ENCODE results near the gene CTNNA2. TPM values are rescaled to one million over a fixed set of nuclear protein-coding genes. Genes with fewer than 3 reads are reported as not detected.

CTNNA2 gene
- total and polyA plus RNA-seq, 9 of the 15 experiments (the other 6 are each of a cell fraction or from before 2014, with no cell fraction given): 0.03 to 0.40 (median 0.15) TPM

GRCh38 chr2:80061881-80062280 is 549.0 kb downstream of the CTNNA2 start:
- FAIRE-seq: no peak

GRCh38 chr2:80062298-80062697 is 549.4 kb downstream of the CTNNA2 start:
- ChIA-PET CTCF (ENCODE audit: low intra/inter-chr PET ratio) (no interaction called here), POLR2A (no interaction called here)
- Histone ChIP-seq H2AFZ (ENCODE audit: low read depth, low read length) (no peak overlapping the region), H3K4me2 (ENCODE audit: insufficient read depth, low read length) (no peak overlapping the region), H3K27me3 (ENCODE audit: control insufficient read depth in 2 of 2, insufficient read depth in 2 of 2, low read length in 2 of 2) (peaks cover 0 to 8% of the 10 kb centered on the region in 2 experiments; a peak in 3 of 5 replicates), H3K9me3 (replicated peaks; ENCODE audit: control insufficient read depth, insufficient read depth, low read depth, low read length) (no peaks in the 10 kb centered on the region), H3K4me3 (no peak overlapping the region), H3K9me1 (ENCODE audit: control insufficient read depth, insufficient read depth, low read length) (no peaks in the 10 kb centered on the region), H3K4me1 (replicated peaks in 1 of 2; ENCODE audit: control insufficient read depth in 2 of 2, insufficient read depth in 2 of 2, low read length in 2 of 2) (no peaks in the 10 kb centered on the region), H3K79me2 (ENCODE audit: control insufficient read depth, insufficient read depth, low read length) (no peaks in the 10 kb centered on the region), H3K9ac (ENCODE audit: insufficient read depth in 1 of 2, low read depth in 2 of 2, low read length in 2 of 2) (no peak overlapping the region), H4K20me1 (replicated peaks; ENCODE audit: control insufficient read depth, insufficient read depth, low read length) (no peaks in the 10 kb centered on the region), H3K36me3 (ENCODE audit: control insufficient read depth, insufficient read depth, low read length) (no peaks in the 10 kb centered on the region), H3K27ac (ENCODE audit: extremely low read depth, low read depth, low read length) (no peak overlapping the region)
- no TSS peak for BruUV-seq (replicated peaks)
- FAIRE-seq (no peak), ATAC-seq (no peak), DNase-seq (ENCODE audit: extremely low read depth in 1 of 4, low spot score in 3 of 4) (no peak)
- intact Hi-C loops (cut with micrococcal nuclease): no loop called here
- in situ Hi-C loops (cut with MboI): no loop called here
- no peak for TF ChIP-seq ZNF184 (CRISPR knock-in tag; IDR thresholded peaks at IDR 0.05)
- no peak for TF ChIP-seq CBX8 (IDR thresholded peaks at IDR 0.05; ENCODE audit: borderline replicate concordance, extremely low read depth, low read depth, low read length, poor library complexity, severe bottlenecking)
- TF ChIP-seq RAD21 (CRISPR knock-in tag; conservative IDR thresholded peaks at IDR 0.05 in 1 of 2, IDR thresholded peaks at IDR 0.05 in 1 of 2): no peak
- no peak for TF ChIP-seq ZNF511 (CRISPR knock-in tag; IDR thresholded peaks at IDR 0.05)
- no peak for TF ChIP-seq ZNF445 (CRISPR knock-in tag; IDR thresholded peaks at IDR 0.05; ENCODE audit: low read depth)
- no peak for TF ChIP-seq BCOR (IDR thresholded peaks at IDR 0.05)
- peak; percentile 53; the same call in 1 of the 2 replicates for TF ChIP-seq ZNF316 (IDR thresholded peaks at IDR 0.05)
- TF ChIP-seq DIDO1 (tag; IDR thresholded peaks at IDR 0.05; ENCODE audit: low read depth): no peak
- no peak for TF ChIP-seq MTA3 (IDR thresholded peaks at IDR 0.05; ENCODE audit: borderline replicate concordance)
- peak; percentile 24; the same call in 1 of the 2 replicates for TF ChIP-seq C11orf30 (IDR thresholded peaks at IDR 0.05; ENCODE audit: low read depth)
- no peak for TF ChIP-seq NFIC (IDR thresholded peaks at IDR 0.05)
- TF ChIP-seq TEAD2 (tag; IDR thresholded peaks at IDR 0.05): no peak
- TF ChIP-seq TGIF2 (CRISPR knock-in tag; IDR thresholded peaks at IDR 0.05): no peak
- TF ChIP-seq MAFF (IDR thresholded peaks at IDR 0.05; ENCODE audit: low read length): peak; percentile 25; the same call in 1 of the 2 replicates
- no peak for TF ChIP-seq ZNF384 (IDR thresholded peaks at IDR 0.05; ENCODE audit: low read depth, low read length)
- TF ChIP-seq SRSF9 (IDR thresholded peaks at IDR 0.05; ENCODE audit: borderline replicate concordance, low read depth, low read length): no peak

More at GRCh38 chr2:80061881-80062280, 549.0 kb downstream of the CTNNA2 start:
- BruUV-seq (replicated peaks): no TSS peak
- Histone ChIP-seq H3K36me3 (ENCODE audit: control insufficient read depth, insufficient read depth, low read length) (no peaks in the 10 kb centered on the region), H3K27ac (ENCODE audit: extremely low read depth, low read depth, low read length) (no peak overlapping the region), H3K9me3 (replicated peaks; ENCODE audit: control insufficient read depth, insufficient read depth, low read depth, low read length) (no peaks in the 10 kb centered on the region), H3K4me2 (ENCODE audit: insufficient read depth, low read length) (no peak overlapping the region), H3K4me3 (no peak overlapping the region), H4K20me1 (replicated peaks; ENCODE audit: control insufficient read depth, insufficient read depth, low read length) (no peaks in the 10 kb centered on the region), H3K27me3 (ENCODE audit: control insufficient read depth in 2 of 2, insufficient read depth in 2 of 2, low read length in 2 of 2) (peaks cover 0 to 8% of the 10 kb centered on the region in 2 experiments; a peak in 3 of 5 replicates), H3K79me2 (ENCODE audit: control insufficient read depth, insufficient read depth, low read length) (no peaks in the 10 kb centered on the region), H3K9me1 (ENCODE audit: control insufficient read depth, insufficient read depth, low read length) (no peaks in the 10 kb centered on the region), H2AFZ (ENCODE audit: low read depth, low read length) (no peak overlapping the region), H3K4me1 (replicated peaks in 1 of 2; ENCODE audit: control insufficient read depth in 2 of 2, insufficient read depth in 2 of 2, low read length in 2 of 2) (no peaks in the 10 kb centered on the region), H3K9ac (ENCODE audit: insufficient read depth in 1 of 2, low read depth in 2 of 2, low read length in 2 of 2) (no peak overlapping the region)
- ChIA-PET POLR2A (no interaction called here), CTCF (ENCODE audit: low intra/inter-chr PET ratio) (no interaction called here)
- intact Hi-C loops (cut with micrococcal nuclease): no loop called here
- TF ChIP-seq, protein P1, sequence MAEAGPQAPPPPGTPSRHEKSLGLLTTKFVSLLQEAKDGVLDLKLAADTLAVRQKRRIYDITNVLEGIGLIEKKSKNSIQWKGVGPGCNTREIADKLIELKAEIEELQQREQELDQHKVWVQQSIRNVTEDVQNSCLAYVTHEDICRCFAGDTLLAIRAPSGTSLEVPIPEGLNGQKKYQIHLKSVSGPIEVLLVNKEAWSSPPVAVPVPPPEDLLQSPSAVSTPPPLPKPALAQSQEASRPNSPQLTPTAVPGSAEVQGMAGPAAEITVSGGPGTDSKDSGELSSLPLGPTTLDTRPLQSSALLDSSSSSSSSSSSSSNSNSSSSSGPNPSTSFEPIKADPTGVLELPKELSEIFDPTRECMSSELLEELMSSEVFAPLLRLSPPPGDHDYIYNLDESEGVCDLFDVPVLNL (CRISPR knock-in tag; IDR thresholded peaks at IDR 0.05; ENCODE audit: low read depth): no peak
- TF ChIP-seq FOS (IDR thresholded peaks at IDR 0.05; ENCODE audit: extremely low read depth, insufficient read length): no peak
- in situ Hi-C loops (cut with MboI): no loop called here
- DNase-seq (ENCODE audit: extremely low read depth in 1 of 4, low spot score in 3 of 4): no peak
- ATAC-seq: no peak

Data from K562 (cell line).